ENCODE data around the gene SUN5. TPM values are rescaled to one million over a fixed set of nuclear protein-coding genes. Genes with fewer than 3 reads are reported as not detected.

Gene SUN5
- total and polyA plus RNA-seq, 4 donors, result not detected

- TF ChIP-seq REST (IDR thresholded peaks at IDR 0.05), result no peak
- peak; percentile 82 for TF ChIP-seq SP1 (IDR thresholded peaks at IDR 0.05)
Measured at GRCh38 chr20:33007376-33008335, 3.4 kb upstream of the SUN5 start, which contains the start of gene BPIFB2 (continued).

DNA sequence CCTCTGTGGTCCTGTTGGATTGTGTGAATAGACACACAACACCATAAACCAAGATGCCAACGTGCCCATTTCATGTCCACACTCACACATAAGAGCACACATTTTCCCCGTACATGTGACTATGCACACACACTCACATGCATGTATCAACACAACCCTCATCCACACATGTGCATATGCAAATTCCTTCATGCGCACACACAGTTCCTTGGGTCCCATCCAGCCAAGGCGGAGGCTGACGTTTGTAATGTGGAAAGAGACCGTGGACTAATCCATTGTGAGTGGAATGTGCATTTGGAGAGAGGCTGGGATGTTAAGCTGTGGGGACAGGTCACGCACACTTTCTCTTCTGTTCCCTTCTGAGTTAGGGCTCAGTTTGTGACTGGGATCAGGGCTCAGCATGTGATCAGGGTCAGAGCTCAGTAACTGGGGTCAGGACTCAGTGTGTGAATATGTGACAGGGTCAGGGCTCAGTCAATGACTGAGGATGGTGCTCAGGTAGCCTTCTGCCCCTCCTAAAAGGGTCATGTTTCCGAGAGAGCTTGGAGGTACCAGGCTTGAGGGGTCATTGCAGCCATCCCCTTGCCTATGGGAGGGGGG is 2.6 kb upstream of the SUN5 start:
- peaks cover 0 to 7% (median 1%) of the 10 kb centered on the region in 4 donors for H3K4me1 ChIP-seq (ENCODE audit: control insufficient read depth in 4 of 4, insufficient read depth in 4 of 4, low read length in 3 of 4)
- no peaks in the 10 kb centered on the region for H3K36me3 ChIP-seq (ENCODE audit: control insufficient read depth in 4 of 4, insufficient read depth in 3 of 4, low read depth in 1 of 4, low read length in 3 of 4)
- peaks cover 0 to 2% (median 0%) of the 10 kb centered on the region in 4 donors for H3K9me3 ChIP-seq (ENCODE audit: control insufficient read depth in 4 of 4, low read length in 3 of 4)
- no peak overlapping the region for H3K27ac ChIP-seq (ENCODE audit: low read depth in 1 of 2, low read length in 2 of 2)
- H3K27me3 ChIP-seq (ENCODE audit: control insufficient read depth in 4 of 4, insufficient read depth in 4 of 4, low read length in 3 of 4), result no peaks in the 10 kb centered on the region
- TF ChIP-seq HNF4G (IDR thresholded peaks at IDR 0.05) (no peak), RXRA (IDR thresholded peaks at IDR 0.05) (no peak), GABPA (IDR thresholded peaks at IDR 0.05 in 1 of 2, conservative IDR thresholded peaks at IDR 0.05 in 1 of 2) (no peak), RAD21 (IDR thresholded peaks at IDR 0.05) (no peak), NR2F2 (IDR thresholded peaks at IDR 0.05) (no peak), HNF4A (conservative IDR thresholded peaks at IDR 0.05) (no peak), FOXA2 (IDR thresholded peaks at IDR 0.05) (no peak), YY1 (IDR thresholded peaks at IDR 0.05) (no peak), FOXA1 (IDR thresholded peaks at IDR 0.05) (no peak), JUND (IDR thresholded peaks at IDR 0.05) (no peak), EGR1 (IDR thresholded peaks at IDR 0.05; ENCODE audit: low read depth in 2 of 2) (no peak), SP1 (IDR thresholded peaks at IDR 0.05) (no peak), TAF1 (conservative IDR thresholded peaks at IDR 0.05) (no peak), ZBTB33 (IDR thresholded peaks at IDR 0.05) (no peak), REST (IDR thresholded peaks at IDR 0.05) (no peak), MAX (IDR thresholded peaks at IDR 0.05) (no peak)
- TF ChIP-seq, protein P1, sequence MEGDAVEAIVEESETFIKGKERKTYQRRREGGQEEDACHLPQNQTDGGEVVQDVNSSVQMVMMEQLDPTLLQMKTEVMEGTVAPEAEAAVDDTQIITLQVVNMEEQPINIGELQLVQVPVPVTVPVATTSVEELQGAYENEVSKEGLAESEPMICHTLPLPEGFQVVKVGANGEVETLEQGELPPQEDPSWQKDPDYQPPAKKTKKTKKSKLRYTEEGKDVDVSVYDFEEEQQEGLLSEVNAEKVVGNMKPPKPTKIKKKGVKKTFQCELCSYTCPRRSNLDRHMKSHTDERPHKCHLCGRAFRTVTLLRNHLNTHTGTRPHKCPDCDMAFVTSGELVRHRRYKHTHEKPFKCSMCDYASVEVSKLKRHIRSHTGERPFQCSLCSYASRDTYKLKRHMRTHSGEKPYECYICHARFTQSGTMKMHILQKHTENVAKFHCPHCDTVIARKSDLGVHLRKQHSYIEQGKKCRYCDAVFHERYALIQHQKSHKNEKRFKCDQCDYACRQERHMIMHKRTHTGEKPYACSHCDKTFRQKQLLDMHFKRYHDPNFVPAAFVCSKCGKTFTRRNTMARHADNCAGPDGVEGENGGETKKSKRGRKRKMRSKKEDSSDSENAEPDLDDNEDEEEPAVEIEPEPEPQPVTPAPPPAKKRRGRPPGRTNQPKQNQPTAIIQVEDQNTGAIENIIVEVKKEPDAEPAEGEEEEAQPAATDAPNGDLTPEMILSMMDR (IDR thresholded peaks at IDR 0.05; ENCODE audit: low read depth, low read length, missing input control), result no peak
- TF ChIP-seq, protein P2, sequence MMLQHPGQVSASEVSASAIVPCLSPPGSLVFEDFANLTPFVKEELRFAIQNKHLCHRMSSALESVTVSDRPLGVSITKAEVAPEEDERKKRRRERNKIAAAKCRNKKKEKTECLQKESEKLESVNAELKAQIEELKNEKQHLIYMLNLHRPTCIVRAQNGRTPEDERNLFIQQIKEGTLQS (IDR thresholded peaks at IDR 0.05), result no peak
- no peak overlapping the region for H3K4me3 ChIP-seq (ENCODE audit: low read depth in 1 of 3, low read length in 3 of 3)
- no peak for DNase-seq (ENCODE audit: low spot score)
- H3K9ac ChIP-seq (ENCODE audit: low read depth in 1 of 2, low read length in 2 of 2), result no peak overlapping the region
- WGBS, result 92% methylated on average over 8 of the region's 8 CpGs
